Omental fat pad (tissue), 4 donors: ENCODE results near the gene NHS. TPM values are rescaled to one million over a fixed set of nuclear protein-coding genes. Genes with fewer than 3 reads are reported as not detected.
A peak's percentile ranks its signal among the peaks of the same experiment; 100 is the strongest.

Experiments used
- ATAC-seq: fragments of 150-250 bp; one replicate; pipeline ENCODE4 v1.9.1; 2016; ENCODE audit warnings: mild to moderate bottlenecking, moderate library complexity; ENCODE audit not compliant: low FRiP score
- DNase-seq: peaks from one replicate; pipeline ENCODE4 v3.0.0-alpha.2; 2019; ENCODE audit warnings: low spot score
- total RNA-seq, 4 donors: library from RNA; depleted of rRNA; stranded (reverse); fragments of >200 nt; gene quantifications; one replicate each; pipeline ENCODE4 v1.1.0, GENCODE V29; 2016
- TF ChIP-seq, protein P1 (sequence below), 3 donors: fragments of 450-650 bp; IDR thresholded peaks; one replicate each; pipeline ENCODE4 v1.5.1; 2016 to 2017; ENCODE audit warnings: antibody characterized with exemption in 3 of 3, mild to moderate bottlenecking in 3 of 3, moderate library complexity in 2 of 3

Gene NHS
- total RNA-seq, 4 donors from 2014 or later: 4.0 to 9.7 (median 7.6) TPM

DNA sequence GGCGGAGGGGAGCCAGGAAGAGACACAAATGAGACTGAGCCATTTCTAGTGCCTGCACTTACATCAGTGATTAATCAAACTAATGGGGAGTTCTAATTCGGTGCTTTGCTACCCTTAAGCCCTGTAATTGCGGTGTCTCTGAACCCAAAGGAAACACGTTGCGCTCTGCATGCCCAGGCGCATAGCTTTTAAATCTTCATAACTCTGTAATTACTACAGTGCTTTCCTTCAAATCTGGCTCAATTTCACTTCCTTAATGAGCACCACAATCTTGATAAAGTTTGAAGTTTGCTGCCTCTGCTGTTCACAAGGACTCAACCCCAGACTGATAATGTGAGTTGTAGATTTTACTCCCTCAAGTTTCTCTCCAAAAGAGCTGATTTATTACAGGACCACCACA is 5.7 kb upstream of the NHS start:
- DNase-seq (no peak), ATAC-seq (no peak)
- TF ChIP-seq, protein P1, sequence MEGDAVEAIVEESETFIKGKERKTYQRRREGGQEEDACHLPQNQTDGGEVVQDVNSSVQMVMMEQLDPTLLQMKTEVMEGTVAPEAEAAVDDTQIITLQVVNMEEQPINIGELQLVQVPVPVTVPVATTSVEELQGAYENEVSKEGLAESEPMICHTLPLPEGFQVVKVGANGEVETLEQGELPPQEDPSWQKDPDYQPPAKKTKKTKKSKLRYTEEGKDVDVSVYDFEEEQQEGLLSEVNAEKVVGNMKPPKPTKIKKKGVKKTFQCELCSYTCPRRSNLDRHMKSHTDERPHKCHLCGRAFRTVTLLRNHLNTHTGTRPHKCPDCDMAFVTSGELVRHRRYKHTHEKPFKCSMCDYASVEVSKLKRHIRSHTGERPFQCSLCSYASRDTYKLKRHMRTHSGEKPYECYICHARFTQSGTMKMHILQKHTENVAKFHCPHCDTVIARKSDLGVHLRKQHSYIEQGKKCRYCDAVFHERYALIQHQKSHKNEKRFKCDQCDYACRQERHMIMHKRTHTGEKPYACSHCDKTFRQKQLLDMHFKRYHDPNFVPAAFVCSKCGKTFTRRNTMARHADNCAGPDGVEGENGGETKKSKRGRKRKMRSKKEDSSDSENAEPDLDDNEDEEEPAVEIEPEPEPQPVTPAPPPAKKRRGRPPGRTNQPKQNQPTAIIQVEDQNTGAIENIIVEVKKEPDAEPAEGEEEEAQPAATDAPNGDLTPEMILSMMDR (IDR thresholded peaks at IDR 0.05): no peak

DNA sequence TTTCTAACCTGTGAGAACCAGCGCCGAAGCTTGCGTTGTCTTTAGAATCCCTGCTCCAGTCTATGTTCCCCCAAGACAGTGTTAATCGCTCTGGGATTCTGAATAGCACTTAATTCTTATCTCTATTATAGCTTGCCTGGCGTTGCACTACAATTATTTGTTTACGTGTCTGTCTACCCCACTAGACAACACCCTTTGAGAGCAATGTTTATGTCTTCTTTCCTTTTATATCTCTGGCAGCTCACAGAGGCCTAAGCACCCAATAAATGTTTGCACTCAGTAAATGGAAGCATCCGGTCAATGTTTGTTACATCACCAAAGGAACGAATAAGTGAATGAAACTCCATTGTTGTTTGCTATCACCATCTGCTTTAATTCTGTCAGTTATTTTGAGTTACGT is 4.8 kb upstream of the NHS start:
- DNase-seq: no peak
- TF ChIP-seq, protein P1 (IDR thresholded peaks at IDR 0.05): no peak
- no peak for ATAC-seq

DNA sequence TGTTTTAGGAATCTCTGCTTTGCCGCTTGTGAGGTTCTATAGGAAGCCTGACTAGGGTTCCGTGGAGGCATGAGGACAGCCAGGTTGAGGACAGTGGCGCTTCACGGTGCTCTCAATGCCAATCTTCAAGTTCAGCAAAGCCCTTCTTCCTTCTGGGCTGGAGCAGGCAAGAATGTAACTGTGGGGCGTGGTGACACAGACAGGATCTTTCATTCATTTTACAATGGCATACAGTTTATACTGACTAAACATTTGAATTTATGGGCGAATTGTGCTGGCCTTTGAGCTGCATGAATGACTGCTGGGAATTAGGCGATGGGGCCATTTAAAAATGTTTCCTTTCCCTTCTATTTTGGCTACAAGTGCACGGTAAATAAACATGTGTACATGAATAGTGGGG is 2.9 kb upstream of the NHS start:
- ATAC-seq (no peak), DNase-seq (no peak)
- TF ChIP-seq, protein P1 (IDR thresholded peaks at IDR 0.05): no peak

DNA sequence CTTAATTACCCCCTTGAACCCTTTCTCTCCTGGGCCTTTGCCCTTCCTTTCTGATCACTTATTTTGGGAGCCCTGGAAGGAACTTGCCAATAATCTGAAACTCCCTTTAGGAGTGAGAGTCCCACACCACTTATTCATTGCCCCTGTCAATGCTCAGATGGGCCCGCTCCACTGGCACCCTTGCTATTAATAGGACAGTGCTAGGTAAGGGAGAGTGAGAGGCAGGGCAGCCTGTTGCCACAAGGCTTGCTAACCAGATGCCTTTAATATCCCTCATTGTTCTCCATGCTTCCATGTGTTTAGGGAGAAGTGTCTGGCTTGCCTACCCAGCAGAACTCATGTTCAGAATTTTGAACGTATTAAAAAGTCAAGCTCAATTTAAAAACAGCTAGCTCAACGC is 1.7 kb upstream of the NHS start:
- TF ChIP-seq, protein P1 (IDR thresholded peaks at IDR 0.05): no peak
- no peak for DNase-seq
- ATAC-seq: no peak

DNA sequence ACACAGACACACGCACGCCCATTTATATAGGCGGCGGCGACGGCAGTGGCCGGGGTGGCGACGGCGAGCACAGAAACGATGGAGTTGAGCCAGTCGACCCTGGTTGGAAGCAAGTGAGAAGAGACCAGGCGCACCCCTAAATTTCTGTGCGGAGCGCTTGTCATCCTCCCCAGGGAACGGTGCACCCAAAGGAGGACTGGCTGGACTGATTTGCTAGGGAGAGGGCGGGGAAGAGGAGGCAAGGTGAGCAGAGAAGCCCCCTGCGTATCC is 302 bp downstream of the NHS start:
- DNase-seq: no peak
- ATAC-seq: no peak
- TF ChIP-seq, protein P1 (IDR thresholded peaks at IDR 0.05): no peak

- DNase-seq: no peak
- ATAC-seq: peak; percentile 24
- TF ChIP-seq, protein P1 (IDR thresholded peaks at IDR 0.05): no peak
These were observed 834 bp downstream of the NHS start for GRCh38 chrX:17375637-17376430.

DNA sequence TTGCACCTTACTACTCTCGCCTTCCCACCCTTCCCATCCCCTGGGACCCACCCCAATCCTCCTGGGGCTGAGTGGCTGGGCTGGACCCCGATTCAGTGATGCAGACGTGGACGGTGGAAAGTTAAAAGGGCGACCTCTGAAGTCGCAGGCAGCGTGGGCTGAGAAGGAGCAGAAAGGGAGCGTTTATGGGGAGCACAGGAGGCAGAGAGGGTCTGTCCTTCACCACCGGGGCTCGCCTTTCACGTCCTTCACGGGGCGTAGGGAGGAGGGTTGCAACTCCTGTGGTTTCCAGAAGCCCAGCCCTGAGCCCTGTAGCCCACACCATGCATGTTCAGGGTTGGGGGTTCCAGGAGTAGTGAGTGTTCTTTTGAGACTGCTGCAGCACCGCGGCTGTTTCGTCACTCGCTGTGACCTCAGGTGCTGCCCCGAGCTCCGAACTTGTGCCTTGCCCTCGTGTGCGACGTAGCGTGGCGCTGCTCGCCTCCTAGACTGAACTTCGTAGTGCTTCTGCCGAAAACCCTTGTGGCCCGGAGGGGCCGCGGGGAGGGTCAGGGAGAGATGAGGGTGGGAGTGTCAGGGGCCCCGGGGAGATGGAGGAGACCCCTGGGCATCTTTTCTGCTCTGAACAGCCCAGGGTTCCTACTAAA is 1.6 kb downstream of the NHS start:
- no peak for DNase-seq
- ATAC-seq: peak; percentile 2
- TF ChIP-seq, protein P1 (IDR thresholded peaks at IDR 0.05): no peak
